HG02938 (cell line): ENCODE data around the gene PTTG1IP.

ENCODE experiments used
- ATAC-seq: cut with Tn5 transposase; IDR thresholded peaks from one replicate; pipeline ENCODE4 v1.9.1; 2021; ENCODE audit warnings: mild to moderate bottlenecking, moderate library complexity; ENCODE audit not compliant: unreplicated experiment

PTTG1IP gene

GRCh38 chr21:44909719-44910118 lies 36.2 kb upstream of the PTTG1IP start:
- ATAC-seq: no peak

- no peak for ATAC-seq
Measured at GRCh38 chr21:44908908-44909307, 35.4 kb upstream of the PTTG1IP start.

GRCh38 chr21:44907966-44908895 lies 34.7 kb upstream of the PTTG1IP start:
- ATAC-seq: no peak

DNA sequence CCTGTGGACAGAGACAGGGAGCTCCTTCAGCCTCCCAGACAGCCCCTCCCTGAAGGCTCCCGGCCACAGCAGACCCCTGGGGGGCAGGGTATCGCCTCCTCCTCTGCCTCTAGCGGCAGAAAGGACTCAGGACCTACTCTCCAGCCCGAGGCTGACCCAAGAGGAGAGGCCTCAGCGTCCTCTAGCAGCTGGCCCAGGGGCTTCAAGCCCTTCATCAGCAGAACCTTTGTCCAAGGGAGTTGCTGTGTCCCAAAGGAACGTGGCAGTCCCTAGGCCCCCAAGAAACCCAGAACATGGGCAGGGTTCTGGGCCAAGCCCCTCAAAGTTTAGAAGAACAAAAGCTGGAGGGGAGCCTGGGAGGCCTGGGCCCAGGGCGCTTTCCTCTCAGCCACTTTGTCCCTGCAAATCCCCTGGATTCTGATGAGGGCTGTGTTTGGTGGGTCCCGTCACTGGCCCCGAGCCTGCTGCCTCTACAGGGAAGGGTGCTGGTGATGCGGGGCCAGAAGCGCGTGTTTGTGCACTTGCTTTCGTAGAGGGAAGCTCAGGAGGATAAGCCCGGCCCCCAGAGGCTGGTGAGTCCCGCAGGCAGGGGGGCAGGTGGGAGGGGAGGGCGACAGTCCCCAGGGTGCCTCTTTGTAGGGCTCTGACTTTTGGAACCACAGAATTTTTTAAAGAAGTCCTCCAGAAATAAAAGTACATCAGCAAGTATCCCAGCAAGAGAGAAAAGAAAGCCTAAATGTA lies 33.9 kb upstream of the PTTG1IP start:
- ATAC-seq: no peak

DNA sequence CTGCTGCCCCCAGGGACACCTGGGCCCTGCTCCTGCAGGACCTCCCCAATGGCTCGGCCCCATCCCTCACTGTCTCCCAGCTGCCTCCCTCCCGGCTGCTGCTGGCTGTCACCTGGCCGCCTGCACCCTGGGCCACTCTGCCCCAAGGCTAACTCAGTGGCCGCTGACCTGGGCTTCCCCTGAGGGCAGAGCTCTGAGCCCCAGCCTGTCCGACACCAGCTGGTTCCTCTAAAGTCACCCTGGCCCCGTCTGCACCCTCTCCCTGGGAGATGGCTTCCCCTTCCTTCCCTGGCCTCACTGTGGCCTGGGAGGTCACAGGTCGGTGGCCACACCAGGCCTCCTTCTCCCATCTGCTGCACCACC lies 32.2 kb upstream of the PTTG1IP start:
- no peak for ATAC-seq

DNA sequence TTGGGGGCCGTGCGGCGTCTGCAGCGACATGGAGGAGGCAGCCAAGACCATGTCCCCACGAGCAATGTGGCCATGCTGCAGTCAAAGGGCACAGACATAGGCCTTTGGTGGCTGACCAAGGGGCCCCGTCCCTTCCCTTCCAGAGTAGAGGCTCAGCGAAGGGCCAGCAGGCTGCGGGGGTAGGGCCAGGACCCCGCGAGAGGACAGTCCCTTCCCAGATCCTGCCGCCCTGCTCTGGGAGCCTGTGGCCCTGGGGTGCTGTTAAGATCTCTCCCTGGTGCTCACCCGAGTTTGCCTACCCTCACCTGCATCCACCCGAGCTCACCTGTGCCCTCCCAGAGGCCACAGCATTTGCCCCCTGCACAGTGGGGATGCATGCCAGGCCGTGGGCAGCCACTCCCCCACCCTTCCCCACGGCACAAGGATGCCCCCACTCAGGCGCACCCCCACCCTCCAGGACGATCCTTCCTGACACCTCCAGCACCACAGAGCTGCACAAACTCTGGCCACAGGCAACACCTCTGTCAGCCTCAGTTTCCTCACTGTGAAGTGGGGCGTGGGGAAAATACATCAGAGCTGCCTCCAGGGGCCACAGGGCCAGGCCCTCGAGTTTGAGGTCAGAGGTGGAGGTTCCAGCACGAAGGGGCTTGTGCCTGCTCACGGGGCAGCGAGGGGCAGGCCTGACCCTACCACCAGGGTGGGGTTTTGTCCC lies 31.7 kb upstream of the PTTG1IP start:
- ATAC-seq: no peak

- ATAC-seq: no peak
Measured at GRCh38 chr21:44904141-44904923, 30.8 kb upstream of the PTTG1IP start.

GRCh38 chr21:44903689-44904088 lies 30.2 kb upstream of the PTTG1IP start:
- ATAC-seq: no peak

DNA sequence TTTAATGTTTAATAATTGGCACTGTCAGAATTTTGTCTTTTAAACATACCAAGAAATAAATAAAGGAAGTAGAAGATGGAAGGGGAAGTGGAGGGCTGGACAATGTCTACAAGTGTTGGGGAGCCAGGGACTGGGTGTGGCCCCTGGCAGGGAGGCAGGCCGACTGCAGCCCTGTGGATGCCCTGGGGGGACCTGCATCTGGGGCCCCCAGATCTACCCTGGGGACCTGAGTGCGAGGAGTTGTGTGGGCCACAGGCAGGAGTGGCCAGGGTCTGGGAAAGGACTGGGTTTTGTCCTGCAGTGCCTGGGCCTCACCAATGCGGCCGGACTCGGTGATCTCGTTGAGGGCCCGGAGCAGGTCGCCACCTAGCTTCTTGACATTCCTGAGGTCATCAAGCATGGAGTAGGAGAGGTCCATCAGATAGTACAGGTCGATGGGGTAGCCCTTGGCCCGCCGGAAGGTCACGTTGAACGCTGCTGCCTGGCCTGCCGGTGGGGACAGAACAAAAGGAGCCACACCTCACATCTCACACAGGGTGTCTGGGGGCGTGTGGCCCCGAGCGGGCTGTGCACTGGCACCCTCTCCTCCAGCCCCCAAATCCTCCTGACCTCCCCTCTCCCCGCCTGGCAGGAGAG lies 29.7 kb upstream of the PTTG1IP start:
- ATAC-seq: no peak

DNA sequence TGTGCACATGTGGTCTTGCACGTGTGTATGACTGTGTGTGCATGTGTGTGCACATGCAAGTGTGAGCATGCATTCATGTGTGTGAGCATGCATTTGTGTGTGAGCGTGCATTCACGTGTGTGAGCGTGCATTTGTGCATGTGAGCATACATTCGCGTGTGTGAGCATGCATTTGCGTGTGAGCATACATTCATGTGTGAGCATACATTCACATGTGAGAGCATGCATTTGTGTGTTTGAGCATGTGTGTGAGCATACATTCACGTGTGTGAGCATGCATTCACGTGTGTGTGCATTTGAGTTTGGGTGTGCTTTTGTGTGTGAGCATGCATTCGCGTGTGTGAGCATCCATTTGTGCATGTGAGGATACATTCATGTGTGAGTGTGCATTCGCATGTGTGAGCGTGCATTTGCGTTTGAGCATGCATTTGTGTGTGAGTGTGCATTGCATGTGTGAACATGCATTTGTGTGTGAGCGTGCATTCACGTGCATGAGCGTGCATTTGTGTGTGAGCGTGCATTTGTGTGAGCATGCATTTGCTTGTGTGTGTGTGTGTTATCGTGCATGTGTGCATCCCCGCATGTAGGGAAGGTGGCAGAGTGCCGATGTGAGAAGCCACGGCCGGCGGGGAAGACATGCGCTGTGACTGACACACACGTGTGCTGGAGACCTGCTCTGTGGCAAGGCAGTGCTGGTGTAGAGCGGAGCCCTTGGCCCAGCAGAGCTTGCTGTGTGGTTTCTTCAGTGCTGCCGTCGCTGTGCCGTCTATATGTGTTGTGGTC lies 29.0 kb upstream of the PTTG1IP start:
- ATAC-seq: no peak

GRCh38 chr21:44901391-44902074 lies 28.0 kb upstream of the PTTG1IP start:
- no peak for ATAC-seq

DNA sequence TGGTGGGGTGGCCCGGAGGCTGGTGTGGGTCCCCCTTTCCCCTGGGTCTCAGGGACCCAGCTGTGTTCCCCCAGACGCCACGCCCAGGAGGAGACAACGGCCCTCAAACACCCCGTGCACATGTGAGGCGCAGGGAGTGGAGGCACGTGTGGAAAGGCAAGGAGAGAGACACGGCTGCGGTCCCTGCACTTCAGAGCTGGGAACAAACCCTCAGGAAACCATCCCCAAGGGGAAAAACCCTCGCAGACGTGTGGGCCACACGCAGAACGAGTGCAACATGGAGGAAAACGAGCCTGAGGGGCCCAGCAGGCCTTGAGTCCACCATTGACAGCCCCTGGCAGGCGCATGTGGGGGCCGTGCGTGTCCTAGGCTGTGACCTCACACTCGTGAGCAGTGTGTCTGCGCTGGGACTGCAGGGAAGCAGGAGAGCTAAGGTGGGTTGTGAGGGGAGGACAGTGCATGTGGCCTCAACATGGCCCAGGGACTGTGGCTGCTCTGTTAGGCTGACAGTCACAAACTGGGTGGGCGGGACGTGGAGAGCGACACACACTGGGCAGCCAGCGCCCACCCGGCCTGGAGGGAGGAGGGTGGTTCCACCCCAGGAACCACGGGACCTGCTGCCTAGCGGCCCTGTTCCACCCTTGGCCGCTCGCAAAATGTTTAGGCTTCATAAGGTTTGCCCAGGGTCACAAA lies 27.2 kb upstream of the PTTG1IP start:
- no peak for ATAC-seq

GRCh38 chr21:44899768-44900558 lies 26.5 kb upstream of the PTTG1IP start:
- no peak for ATAC-seq

- ATAC-seq: no peak
Measured at GRCh38 chr21:44898851-44899767, 25.6 kb upstream of the PTTG1IP start.

- ATAC-seq: no peak
Measured at GRCh38 chr21:44898011-44898488, 24.6 kb upstream of the PTTG1IP start.

DNA sequence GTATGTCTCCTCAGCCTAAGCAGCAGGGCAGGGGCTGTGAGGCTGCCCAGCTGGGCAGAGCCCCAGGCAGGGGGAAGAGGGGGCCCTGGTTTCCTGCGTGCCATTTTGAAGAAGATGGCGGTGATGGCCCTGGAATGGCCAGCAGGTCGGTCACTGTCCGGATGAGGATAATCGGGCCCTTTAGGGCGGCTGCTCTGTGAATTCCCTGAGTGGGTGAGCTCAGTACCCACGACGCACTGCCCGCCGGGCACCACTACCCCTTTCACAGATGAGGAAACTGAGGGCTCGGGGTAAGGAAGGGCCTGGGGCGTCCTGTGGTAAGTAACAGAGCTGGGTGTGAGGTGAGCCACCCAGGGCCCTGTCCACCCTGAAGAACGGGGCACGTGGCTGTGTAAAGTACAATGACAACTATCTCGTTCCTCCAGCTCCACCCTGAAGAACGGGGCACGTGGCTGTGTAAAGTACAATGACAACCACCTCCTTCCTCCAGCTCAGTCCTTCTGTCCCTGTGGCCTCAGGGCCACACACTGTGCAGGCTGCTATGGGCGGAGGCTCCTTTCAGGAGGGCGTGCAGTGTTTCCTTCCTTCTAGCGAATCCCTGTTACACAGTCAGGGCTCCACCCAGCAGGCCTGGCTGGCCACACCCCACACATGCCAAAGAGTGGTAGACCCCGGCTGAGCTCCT lies 24.0 kb upstream of the PTTG1IP start:
- no peak for ATAC-seq
